Measurements from ENCODE around the gene LCNL1.
A peak's percentile ranks its signal among the peaks of the same experiment; 100 is the strongest.

Gene LCNL1

DNA sequence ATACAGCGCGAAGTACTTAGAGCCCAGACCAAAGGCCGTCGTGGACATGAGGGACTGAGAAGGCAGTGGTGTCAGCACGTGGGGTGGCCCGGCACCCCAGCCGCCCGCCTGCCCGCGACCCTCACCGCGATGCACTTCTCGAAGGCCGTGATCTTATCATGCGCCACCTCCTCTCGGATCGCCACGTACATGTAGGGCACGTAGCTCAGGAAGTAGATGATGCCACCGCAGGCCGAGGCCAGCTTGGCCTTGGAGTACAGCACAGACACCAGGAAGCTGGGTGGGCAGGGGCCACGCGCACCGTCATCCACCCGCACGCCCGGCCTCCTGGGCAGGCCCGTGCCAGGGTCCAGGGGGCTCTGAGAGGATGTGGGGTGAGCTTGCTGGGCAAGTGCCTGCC lies 34.3 kb downstream of the LCNL1 start:
- Mint-ChIP-seq H3K36me3 (peaks cover 6 to 8% of the 10 kb centered on the region in 2 donors), H3K9me3 (peaks cover 0 to under 1% of the 10 kb centered on the region in 2 donors), H3K4me1 (peaks cover 0 to under 1% of the 10 kb centered on the region in 2 donors), H3K27ac (no peak overlapping the region), H3K27me3 (no peaks in the 10 kb centered on the region), H3K4me3 (no peak overlapping the region)
- ATAC-seq (replicated peaks) (no peak), DNase-seq (no peak)

DNA sequence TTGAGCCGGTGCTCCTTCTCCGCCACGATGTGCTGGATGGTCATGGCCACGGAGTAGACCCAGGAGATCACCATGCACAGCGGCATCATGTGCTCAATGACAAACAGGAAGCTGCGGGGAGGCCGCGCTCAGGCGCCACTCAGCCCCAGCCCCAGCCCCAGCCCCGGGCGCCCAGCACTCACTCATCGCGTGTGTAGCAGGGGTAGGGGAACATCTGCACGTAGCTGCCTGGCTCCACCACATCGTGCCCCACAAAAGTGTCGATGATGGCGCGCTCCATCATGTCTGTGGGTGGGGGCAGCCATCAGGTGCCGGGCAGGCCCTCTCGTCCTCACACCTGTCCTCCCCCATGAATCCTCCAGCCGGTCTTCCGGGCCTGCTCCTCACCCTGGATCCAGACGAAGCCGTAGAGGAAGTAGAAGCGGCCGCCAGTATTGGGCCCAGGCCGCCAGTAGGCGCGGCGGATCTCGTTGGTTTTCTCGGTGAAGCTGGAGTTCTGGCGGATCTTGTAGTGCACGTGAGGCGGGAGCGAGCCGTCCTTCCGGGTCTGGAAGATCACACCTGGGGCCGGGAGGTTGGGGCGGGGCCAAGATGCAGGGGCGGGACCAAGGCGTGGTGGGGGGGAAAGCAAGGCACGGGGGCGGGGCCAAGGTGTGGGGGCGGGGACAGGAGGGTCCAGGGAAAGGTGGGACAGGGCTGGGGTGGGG lies 35.2 kb downstream of the LCNL1 start:
- Mint-ChIP-seq H3K27ac (no peak overlapping the region), H3K4me3 (no peak overlapping the region), H3K9me3 (peaks cover 0 to 2% of the 10 kb centered on the region in 2 donors), H3K27me3 (no peaks in the 10 kb centered on the region), H3K4me1 (peaks cover 0 to 2% of the 10 kb centered on the region in 2 donors), H3K36me3 (peaks cover 8% of the 10 kb centered on the region in 2 donors)
- DNase-seq (no peak), ATAC-seq (replicated peaks) (no peak)

DNA sequence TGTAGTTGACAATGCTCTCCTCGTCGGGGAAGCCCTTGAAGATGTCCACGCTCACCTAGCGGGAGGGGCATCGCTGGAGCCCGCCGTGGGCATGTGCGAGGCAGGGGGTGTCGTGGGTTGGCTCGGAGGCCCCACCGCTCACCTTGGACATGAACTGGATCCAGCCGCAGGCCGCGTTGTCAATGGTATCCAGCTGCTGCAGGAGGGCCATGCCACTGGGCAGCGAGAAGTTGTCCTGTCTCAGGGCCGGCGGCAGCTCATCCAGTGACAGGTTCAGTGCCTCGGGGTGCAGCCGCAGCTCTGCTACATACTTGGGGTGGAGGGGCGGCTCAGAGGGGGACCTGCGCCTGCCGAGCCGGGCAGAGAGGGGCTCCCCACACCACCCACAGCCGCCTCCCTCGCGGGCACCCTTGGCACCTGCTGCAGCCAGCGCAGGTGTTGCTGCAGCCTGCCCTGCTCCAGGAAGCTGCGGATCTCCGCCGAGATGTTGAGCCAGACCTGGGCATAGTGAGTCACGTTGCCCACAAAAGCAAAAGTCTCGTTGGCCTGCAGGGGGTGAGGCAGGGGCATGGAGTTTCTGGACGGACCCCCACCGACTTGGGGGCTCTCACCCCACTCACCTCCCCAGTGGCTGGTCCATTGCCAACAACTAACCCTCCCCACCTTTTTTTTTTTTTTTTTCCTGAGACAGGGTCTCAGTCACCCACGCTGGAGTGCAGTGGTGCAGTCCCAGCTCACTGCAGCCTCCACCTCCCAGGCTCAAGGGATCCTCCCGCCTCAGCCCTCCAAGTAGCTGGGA lies 36.2 kb downstream of the LCNL1 start:
- H3K4me1 Mint-ChIP-seq = peaks cover 0 to 2% of the 10 kb centered on the region in 2 donors
- ATAC-seq (replicated peaks) (no peak), DNase-seq (no peak)
- H3K36me3 Mint-ChIP-seq = peaks cover 8% of the 10 kb centered on the region in 2 donors
- H3K9me3 Mint-ChIP-seq = peaks cover 0 to 2% of the 10 kb centered on the region in 2 donors
- H3K4me3 Mint-ChIP-seq = no peak overlapping the region
- H3K27me3 Mint-ChIP-seq = no peaks in the 10 kb centered on the region
- no peak overlapping the region for H3K27ac Mint-ChIP-seq

DNA sequence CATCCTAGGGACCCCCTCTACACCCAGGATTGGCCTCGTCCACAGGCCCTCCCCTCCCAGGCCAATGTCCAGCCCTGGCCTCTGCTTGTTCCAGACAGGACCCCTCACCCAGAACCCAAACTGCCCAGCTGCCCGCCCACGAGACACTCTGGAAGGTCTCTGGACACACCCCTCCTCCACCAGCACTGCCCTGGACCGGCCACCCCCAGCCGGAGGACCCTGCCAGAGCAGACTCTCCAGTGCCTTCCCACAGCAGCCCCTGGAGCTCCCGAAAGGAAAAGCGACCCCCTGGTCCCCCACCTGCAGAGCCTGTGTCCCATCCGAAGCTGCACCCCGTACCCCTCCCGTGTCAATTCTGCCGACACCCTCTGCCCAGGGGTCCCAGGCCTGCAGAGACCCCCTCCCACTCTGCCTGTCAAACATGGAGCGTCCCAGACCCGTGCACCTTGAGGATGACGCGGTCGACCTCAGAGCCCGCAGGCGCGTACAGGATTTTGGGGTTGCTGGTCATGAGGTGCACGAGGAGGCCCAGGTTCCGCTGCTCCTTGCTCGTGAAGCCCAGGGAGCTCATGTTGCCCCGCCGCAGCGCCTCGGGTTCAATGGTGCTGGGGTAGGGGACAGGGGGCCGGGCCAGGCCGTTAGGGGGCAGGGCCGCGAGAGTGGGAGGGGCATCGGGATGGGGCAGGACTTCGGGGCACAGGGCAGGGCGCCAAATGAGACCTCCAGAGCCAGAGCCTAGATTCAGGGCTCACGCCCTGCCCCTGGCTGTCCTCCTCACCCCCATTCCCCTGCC lies 37.3 kb downstream of the LCNL1 start:
- H3K27me3 Mint-ChIP-seq = no peaks in the 10 kb centered on the region
- H3K4me3 Mint-ChIP-seq = no peak overlapping the region
- peaks cover 6 to 8% of the 10 kb centered on the region in 2 donors for H3K36me3 Mint-ChIP-seq
- peaks cover 0 to 2% of the 10 kb centered on the region in 2 donors for H3K4me1 Mint-ChIP-seq
- DNase-seq (no peak), ATAC-seq (replicated peaks) (no peak)
- H3K9me3 Mint-ChIP-seq = peaks cover 0 to 2% of the 10 kb centered on the region in 2 donors
- H3K27ac Mint-ChIP-seq = no peak overlapping the region

DNA sequence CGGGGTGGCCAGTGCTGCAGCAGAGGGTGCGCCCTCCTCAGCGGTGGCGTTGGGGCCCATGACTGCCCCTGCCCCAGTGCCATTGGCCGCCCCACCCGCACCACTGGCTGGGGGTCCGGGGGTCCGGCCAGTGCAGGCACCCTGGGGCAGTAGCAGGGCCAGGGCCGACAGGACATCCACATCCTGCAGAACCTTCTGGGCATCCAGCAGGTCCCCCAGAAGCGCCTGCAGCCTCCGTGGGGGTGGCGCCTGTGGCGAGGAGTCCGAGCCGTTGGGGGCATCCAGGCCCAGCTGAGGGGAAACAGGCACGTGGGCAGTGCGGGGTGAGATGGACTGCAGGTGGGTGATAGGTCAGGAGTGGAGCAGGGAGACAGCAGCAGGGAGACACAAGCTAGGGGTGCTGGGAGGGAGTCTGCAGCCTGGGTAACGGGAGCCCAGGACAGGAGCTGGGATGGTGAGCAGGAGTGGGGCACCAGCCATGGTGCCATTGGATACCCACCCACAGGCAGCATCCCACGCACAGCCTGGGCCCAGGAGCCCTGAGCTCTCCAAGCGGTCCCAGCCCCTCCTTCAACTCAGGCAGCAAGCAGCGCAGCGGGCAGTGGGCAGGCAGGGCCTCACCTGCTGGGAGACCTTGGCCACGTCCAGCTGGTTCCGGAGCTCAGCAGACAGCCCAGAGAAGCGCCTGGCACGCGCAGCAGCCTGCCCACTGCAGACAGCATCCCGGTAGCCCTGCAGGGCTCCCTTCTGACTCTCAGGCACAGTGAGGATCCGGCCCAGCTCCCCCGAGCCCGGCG lies 38.2 kb downstream of the LCNL1 start:
- ATAC-seq (replicated peaks) (no peak), DNase-seq (no peak)
- H3K4me3 Mint-ChIP-seq = no peak overlapping the region
- H3K27me3 Mint-ChIP-seq = no peaks in the 10 kb centered on the region
- H3K36me3 Mint-ChIP-seq = peaks cover 6 to 8% of the 10 kb centered on the region in 2 donors
- H3K4me1 Mint-ChIP-seq = peaks cover 0 to 3% of the 10 kb centered on the region in 2 donors
- peaks cover 0 to 2% of the 10 kb centered on the region in 2 donors for H3K9me3 Mint-ChIP-seq
- no peak overlapping the region for H3K27ac Mint-ChIP-seq

DNA sequence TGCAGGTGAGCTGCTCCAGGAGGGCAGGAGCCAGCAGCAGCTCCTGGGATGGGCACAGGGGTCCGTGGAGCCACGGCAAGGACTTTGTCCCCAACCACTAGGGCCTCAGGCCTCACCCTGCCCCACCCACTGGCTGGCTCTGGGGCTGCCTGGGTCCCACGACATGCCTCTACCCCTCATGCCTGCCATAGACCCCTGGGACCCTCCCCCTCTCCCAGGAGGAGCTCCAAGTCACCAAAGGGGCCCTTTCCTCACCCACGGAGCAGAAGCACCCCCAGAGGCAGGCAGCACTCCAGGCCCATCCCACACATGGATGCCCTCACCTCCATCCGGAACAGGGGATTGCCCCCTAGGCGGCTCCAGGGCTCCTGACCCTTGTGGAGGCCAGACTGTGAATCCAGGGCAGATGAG lies 38.8 kb downstream of the LCNL1 start:
- Mint-ChIP-seq H3K27me3 (no peaks in the 10 kb centered on the region), H3K9me3 (peaks cover 0 to 2% of the 10 kb centered on the region in 2 donors), H3K27ac (no peak overlapping the region), H3K4me1 (peaks cover 0 to 3% of the 10 kb centered on the region in 2 donors), H3K4me3 (no peak overlapping the region), H3K36me3 (peaks cover 6 to 8% of the 10 kb centered on the region in 2 donors)
- no peak for DNase-seq
- no peak for ATAC-seq (replicated peaks)

DNA sequence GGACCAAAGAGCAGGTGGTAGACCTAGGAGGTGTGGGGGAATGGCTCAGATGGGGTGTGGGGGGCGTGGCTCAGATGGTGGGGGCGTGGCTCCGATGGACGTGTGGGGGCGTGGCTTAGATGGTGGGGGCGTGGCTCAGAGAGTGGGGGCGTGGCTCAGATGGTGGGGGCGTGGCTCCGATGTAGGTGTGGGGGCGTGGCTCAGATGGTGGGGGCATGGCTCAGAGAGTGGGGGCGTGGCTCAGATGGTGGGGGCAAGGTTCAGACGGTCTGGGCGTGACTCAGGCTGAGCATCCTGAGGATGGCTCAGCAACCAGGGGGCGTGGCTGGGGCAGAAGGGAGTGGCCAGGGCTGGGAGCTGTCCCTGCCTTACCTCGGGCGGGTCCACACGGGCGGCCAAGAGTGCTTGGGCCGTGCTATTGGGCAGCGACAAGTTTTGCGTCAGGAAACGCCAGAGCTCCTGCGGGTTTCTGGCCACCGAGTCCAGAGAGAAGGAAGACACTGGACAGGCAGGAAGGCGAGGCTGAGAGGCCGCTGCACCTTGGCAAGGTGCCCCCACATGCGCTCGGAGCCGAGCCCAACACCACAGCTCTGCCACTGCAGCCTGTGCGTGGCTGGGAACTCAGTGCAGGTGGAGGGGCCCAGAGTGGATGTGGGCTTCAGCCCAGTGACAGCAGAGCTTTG lies 39.3 kb downstream of the LCNL1 start:
- no peak overlapping the region for H3K27ac Mint-ChIP-seq
- H3K4me1 Mint-ChIP-seq = peaks cover 0 to 7% of the 10 kb centered on the region in 2 donors
- DNase-seq = no peak
- peak; percentile 67 for ATAC-seq (replicated peaks)
- H3K27me3 Mint-ChIP-seq = no peaks in the 10 kb centered on the region
- peaks cover 0 to 2% of the 10 kb centered on the region in 2 donors for H3K9me3 Mint-ChIP-seq
- H3K4me3 Mint-ChIP-seq = no peak overlapping the region
- peaks cover 2 to 4% of the 10 kb centered on the region in 2 donors for H3K36me3 Mint-ChIP-seq

DNA sequence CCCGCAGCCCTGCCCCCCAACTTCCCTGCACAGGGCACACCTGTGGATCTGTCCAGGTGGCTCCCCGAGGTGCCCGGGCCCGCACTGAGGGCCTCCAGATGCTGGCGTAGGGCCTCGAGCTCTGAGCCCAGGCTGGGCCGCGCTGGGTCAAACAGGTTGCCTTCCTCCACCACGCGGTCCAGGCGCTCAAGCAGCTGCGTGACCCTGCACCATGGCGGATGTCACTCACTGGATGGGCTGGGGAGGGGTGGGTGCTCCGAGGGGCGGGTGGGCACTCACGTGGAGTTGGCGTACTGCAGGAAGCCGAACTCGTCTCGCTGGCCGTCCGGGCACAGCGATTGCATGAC lies 39.8 kb downstream of the LCNL1 start:
- peaks cover 0 to 2% of the 10 kb centered on the region in 2 donors for H3K9me3 Mint-ChIP-seq
- H3K27me3 Mint-ChIP-seq = no peaks in the 10 kb centered on the region
- H3K36me3 Mint-ChIP-seq = peaks cover 0 to 4% of the 10 kb centered on the region in 2 donors
- H3K4me1 Mint-ChIP-seq = peaks cover 0 to 10% of the 10 kb centered on the region in 2 donors
- no peak overlapping the region for H3K27ac Mint-ChIP-seq
- DNase-seq (no peak), ATAC-seq (replicated peaks) (no peak)
- no peak overlapping the region for H3K4me3 Mint-ChIP-seq

DNA sequence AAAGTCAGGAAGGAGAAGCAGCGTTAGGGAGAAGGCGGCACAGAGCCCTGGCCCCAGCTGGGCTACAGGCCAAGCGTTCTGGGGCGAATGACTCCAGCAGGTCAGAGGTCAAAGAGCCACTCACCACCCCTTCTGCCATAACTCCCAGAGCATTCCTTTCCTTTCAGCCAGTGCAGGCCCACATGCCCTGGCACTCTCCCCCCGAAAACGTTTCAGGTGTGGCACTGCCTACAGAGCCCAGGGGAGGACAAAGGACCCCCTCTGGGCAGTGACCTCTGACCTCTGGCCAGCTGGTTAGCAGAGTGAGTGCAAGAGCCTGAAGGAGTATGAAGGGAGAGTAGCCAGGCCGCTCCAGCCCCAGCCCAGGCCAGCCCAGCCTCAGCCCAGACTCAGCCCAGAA lies 40.4 kb downstream of the LCNL1 start:
- Mint-ChIP-seq H3K4me1 (peaks cover 0 to 10% of the 10 kb centered on the region in 2 donors), H3K27ac (peak overlapping the region; percentile 2), H3K27me3 (no peaks in the 10 kb centered on the region), H3K4me3 (no peak overlapping the region), H3K36me3 (peaks cover 0 to 4% of the 10 kb centered on the region in 2 donors), H3K9me3 (peaks cover 0 to 2% of the 10 kb centered on the region in 2 donors)
- DNase-seq (no peak), ATAC-seq (replicated peaks) (no peak)

DNA sequence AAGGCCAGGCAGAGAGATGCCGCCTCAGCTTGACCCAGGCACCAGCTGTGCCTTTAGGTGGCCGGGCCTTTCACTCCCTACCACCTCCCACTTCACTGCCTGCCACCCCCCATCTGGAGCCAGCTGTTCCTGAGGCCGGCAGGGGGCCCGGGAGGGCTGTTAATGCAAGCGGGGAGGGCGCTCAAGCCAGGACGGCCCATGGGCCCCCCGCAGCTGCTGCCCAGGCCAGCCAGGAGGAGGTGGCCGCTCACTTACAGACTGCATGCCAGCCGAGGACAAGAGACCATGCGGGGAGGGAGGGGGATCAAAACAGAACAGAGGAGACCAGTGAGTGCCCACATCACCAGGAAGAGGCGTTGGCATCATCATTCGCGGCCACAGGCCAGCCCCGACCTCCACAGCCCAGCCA lies 40.8 kb downstream of the LCNL1 start:
- Mint-ChIP-seq H3K9me3 (peaks cover 0 to 2% of the 10 kb centered on the region in 2 donors), H3K4me3 (no peak overlapping the region), H3K27ac (no peak overlapping the region), H3K4me1 (peaks cover 2 to 10% of the 10 kb centered on the region in 2 donors), H3K36me3 (peaks cover 0 to 4% of the 10 kb centered on the region in 2 donors), H3K27me3 (no peaks in the 10 kb centered on the region)
- ATAC-seq (replicated peaks) (no peak), DNase-seq (no peak)

DNA sequence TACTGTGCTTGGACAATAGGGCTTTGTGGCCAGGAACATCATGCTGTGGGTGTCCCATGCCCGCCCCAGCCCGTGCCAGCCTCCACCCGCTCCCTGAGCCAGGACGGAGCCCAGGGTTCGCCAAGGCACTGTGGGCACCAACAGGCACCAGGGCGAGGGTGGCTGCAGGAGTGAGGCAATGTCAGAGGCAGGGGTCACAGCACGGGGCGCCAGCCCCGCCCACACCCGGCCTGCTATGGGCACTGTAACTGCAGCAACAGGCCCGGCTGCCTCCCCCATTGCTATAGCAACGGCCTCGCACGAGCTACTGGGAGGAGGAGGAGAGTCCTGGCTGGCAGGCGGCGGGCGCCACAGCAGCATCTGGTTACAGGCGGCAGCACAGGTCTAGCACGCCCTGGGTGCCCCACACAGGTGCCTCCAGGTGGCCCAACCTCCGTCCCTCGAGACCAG lies 42.7 kb downstream of the LCNL1 start:
- Mint-ChIP-seq H3K9me3 (peaks cover 0 to 2% of the 10 kb centered on the region in 2 donors), H3K4me1 (peaks cover 22 to 24% of the 10 kb centered on the region in 2 donors), H3K27me3 (no peaks in the 10 kb centered on the region), H3K4me3 (no peak overlapping the region), H3K36me3 (peaks cover 0 to 4% of the 10 kb centered on the region in 2 donors), H3K27ac (no peak overlapping the region)
- no peak for DNase-seq
- no peak for ATAC-seq (replicated peaks)

DNA sequence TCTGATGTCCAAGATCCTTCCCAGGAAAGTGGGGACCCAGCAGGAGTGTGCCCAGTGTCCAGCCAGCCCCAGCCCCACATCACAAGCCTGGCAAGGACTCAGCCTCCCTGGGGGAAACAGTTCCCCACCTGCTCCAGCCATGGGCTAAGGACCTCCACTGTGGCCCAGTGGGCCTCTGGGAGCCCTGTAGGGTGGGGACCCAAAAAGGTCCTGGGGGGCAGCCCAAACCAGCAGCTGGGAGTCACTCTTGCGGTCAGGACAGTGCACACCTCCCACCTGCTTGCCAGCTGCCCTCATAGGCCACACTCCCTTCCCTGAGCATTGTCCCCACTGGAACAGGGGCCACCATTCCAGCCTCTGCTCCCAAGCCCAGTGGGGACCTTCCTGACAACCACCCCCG lies 43.6 kb downstream of the LCNL1 start:
- no peak for DNase-seq
- Mint-ChIP-seq H3K9me3 (peaks cover 0 to 2% of the 10 kb centered on the region in 2 donors), H3K27me3 (no peaks in the 10 kb centered on the region), H3K36me3 (peaks cover 0 to 6% of the 10 kb centered on the region in 2 donors), H3K27ac (no peak overlapping the region), H3K4me1 (peaks cover 28 to 30% of the 10 kb centered on the region in 2 donors), H3K4me3 (no peak overlapping the region)
- no peak for ATAC-seq (replicated peaks)

DNA sequence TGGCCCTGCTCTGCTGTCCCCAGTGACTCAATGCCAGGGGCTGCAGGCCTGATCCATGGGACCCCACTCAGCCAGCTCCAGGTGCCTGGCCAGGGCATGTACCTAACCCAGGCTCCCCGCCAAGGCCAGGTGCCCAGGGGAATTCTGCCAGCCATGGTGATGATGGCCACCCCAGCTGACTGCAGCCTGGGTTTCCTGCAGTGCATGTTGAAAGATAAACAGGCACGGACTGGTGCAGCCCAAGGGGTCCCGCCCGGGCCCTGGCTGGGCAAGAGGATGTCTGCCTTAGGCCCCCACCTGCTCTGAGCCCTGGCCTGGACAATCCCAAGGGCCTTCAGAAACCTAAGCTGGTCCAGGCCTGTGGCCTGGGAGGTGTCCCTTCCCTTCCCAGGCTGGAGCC lies 44.0 kb downstream of the LCNL1 start:
- H3K27me3 Mint-ChIP-seq = no peaks in the 10 kb centered on the region
- ATAC-seq (replicated peaks) (no peak), DNase-seq (no peak)
- peaks cover 0 to 2% of the 10 kb centered on the region in 2 donors for H3K9me3 Mint-ChIP-seq
- peak overlapping the region in 1 of 2 donors; percentile 76 for H3K4me3 Mint-ChIP-seq
- peaks cover 0 to 6% of the 10 kb centered on the region in 2 donors for H3K36me3 Mint-ChIP-seq
- H3K27ac Mint-ChIP-seq = no peak overlapping the region
- H3K4me1 Mint-ChIP-seq = peaks cover 30 to 35% of the 10 kb centered on the region in 2 donors
